Muscle layer of duodenum (tissue), 2 donors: ENCODE measurements around the gene EFL1.
"Not testable (repeated sequence)": the region's sequence is repeated elsewhere in the genome, so short reads cannot be mapped to it uniquely, and the experiment has no call there.

Experiments
- H3K27ac ChIP-seq: one replicate; pipeline ENCODE4 v1.7.0; 2013; ENCODE audit warnings: mild to moderate bottlenecking, low read length
- H3K27me3 ChIP-seq: one replicate; pipeline ENCODE4 v1.7.0; 2013; ENCODE audit warnings: low read depth, mild to moderate bottlenecking, control low read depth, low read length
- H3K36me3 ChIP-seq, 2 donors: one replicate each; pipeline ENCODE4 v1.7.0; 2013; ENCODE audit warnings: low read length in 2 of 2, control low read depth in 1 of 2, mild to moderate bottlenecking in 1 of 2; ENCODE audit not compliant: insufficient read depth in 2 of 2, control insufficient read depth in 1 of 2
- H3K4me1 ChIP-seq, 2 donors: one replicate each; pipeline ENCODE4 v1.7.0; 2013; ENCODE audit warnings: low read length in 2 of 2, mild to moderate bottlenecking in 2 of 2, control low read depth in 1 of 2, moderate library complexity in 1 of 2; ENCODE audit not compliant: insufficient read depth in 2 of 2, control insufficient read depth in 1 of 2
- H3K4me3 ChIP-seq, 2 donors: one replicate each; pipeline ENCODE4 v1.7.0; 2013; ENCODE audit warnings: low read length in 2 of 2, low read depth in 1 of 2, mild to moderate bottlenecking in 1 of 2
- H3K9me3 ChIP-seq, 2 donors: one replicate each; pipeline ENCODE4 v1.7.0; 2013; ENCODE audit warnings: low read length in 2 of 2, control low read depth in 1 of 2, mild to moderate bottlenecking in 1 of 2; ENCODE audit not compliant: control insufficient read depth in 1 of 2
- donor health status: healthy.

EFL1 gene

DNA sequence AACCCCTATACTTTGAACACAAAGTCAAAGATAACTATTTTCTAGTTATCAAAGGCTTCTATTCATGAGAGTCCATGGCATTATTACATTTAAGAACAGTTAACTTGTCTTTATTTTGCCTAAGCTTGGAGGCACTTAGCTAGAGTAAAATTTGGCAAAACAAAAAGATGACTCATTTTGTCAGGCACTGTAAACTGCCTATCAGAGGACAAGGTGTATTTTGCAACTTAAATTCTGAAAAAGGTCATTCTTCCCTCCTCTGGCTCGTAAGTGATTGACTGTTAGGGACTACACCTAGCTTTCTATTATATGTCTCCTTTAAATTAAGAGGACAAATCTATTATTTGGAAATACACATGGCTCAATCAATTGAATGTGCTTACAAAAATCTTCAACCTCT is 69.1 kb downstream of the EFL1 start:
- H3K27ac ChIP-seq, H3K36me3 ChIP-seq, H3K4me3 ChIP-seq, H3K4me1 ChIP-seq, H3K9me3 ChIP-seq, H3K27me3 ChIP-seq: not testable (repeated sequence)

DNA sequence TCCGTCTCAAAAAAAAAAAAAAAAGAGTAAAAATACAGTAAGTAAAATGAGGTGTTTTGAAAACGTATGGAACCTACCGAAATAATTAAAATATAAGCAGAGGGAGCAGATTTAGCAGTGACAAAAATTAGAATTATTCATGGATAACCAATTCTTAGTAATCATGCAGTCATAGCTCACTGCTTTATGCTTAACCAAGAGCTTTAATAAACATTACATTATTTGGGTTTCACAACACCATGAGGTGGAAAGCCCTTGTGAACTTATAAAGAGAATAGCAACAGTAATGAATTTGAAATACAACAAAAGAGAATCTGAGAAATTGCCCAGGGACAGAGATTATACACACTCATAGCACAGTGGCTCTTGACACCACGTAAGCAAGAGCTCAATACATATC is 70.1 kb downstream of the EFL1 start:
- H3K9me3 ChIP-seq, H3K36me3 ChIP-seq, H3K27me3 ChIP-seq, H3K27ac ChIP-seq, H3K4me1 ChIP-seq, H3K4me3 ChIP-seq: not testable (repeated sequence)

- peaks cover 0 to 12% of the 10 kb centered on the region in 2 donors for H3K4me1 ChIP-seq
- H3K36me3 ChIP-seq, result no peaks in the 10 kb centered on the region
- no peak overlapping the region for H3K27ac ChIP-seq
- no peak overlapping the region for H3K4me3 ChIP-seq
- no peaks in the 10 kb centered on the region for H3K9me3 ChIP-seq
- H3K27me3 ChIP-seq, result no peaks in the 10 kb centered on the region
Observed at GRCh38 chr15:82186719-82187406, 75.7 kb downstream of the EFL1 start.

GRCh38 chr15:82186161-82186560 is 76.4 kb downstream of the EFL1 start:
- Histone ChIP-seq H3K9me3 (no peaks in the 10 kb centered on the region), H3K4me1 (peaks cover 0 to 12% of the 10 kb centered on the region in 2 donors), H3K4me3 (no peak overlapping the region), H3K27ac (no peak overlapping the region), H3K27me3 (no peaks in the 10 kb centered on the region), H3K36me3 (no peaks in the 10 kb centered on the region)

DNA sequence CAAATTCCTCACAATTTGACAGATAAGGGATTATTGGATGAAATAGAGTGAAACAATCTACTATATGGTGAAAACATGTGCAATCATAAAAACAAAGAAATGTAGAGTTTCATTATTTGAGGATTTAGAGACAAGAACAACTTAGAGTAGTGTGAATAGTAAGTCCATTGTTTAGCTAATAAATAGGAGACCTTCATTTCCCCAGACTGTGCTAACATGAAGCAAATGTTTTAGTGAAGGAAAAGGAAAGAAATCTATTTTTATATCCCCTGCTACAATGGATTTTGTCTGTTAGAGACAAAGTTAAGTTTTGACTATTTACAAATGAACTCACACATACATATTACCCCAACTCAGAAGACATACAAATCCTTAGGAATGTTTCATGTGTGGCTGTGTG is 77.8 kb downstream of the EFL1 start:
- Histone ChIP-seq H3K4me3 (no peak overlapping the region), H3K4me1 (peaks cover 0 to 12% of the 10 kb centered on the region in 2 donors), H3K27me3 (no peaks in the 10 kb centered on the region), H3K27ac (no peak overlapping the region), H3K9me3 (no peaks in the 10 kb centered on the region), H3K36me3 (no peaks in the 10 kb centered on the region)

DNA sequence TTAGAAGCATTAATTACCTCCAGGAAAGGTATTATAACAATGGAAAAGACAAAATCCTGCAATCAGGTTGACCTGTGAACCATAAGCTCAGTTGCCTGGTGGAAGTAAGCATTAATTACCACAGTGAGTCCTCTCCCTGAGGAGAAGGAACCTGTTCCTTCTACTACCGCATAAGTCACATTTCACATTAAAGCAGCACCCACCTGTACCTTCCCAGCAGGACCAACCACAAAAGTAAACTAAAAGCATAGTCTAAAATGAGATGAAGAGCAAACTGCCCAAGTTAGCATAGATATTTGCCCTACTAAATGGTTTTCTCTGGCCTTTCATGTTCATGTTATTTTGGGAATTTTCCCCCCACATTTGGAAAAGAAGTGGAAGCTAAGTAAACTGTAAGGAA is 78.2 kb downstream of the EFL1 start:
- Histone ChIP-seq H3K4me3 (no peak overlapping the region), H3K9me3 (no peaks in the 10 kb centered on the region), H3K27me3 (no peaks in the 10 kb centered on the region), H3K36me3 (no peaks in the 10 kb centered on the region), H3K4me1 (peaks cover 0 to 12% of the 10 kb centered on the region in 2 donors), H3K27ac (no peak overlapping the region)

DNA sequence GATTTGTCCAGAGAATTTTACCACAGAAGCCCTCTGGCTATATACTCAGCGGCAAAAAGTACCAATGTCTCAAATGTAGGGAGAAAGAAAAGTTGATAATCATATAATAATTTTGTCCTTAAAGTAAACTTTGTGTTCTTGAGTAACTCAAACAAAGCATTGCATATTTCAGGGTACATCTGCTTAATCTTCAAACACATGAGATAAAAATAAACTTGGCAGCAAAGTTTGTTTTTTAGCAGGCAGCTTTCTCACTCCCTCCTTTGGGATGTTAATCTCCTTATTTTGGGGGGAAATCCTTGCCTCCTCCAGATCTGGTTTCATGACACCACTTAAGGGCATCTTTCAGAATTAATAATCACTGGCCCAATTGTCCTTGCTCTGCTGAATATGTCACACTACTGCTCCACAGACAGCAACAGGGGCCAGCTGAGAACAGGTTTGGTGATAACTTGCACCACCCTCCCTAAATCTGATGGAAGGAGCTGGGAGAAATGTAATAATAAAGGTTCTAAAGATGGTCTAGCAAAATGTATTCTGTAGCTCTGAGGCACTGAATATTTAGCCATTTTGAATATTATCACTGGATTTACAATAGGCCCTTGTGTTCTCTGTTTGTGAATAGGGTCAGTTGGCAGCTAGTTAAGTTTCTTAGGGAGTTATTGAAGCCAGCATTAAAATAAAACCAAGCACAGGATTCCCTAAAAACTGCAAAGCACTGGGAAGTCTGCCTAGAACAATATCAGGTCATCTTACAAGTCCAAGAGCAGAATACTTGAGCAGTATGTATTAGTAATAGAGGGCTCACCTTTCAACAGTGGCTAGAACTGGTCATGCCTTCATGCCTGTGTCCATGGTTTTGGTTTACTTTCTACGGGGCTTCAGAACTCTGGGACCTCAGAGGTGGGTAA is 79.2 kb downstream of the EFL1 start:
- no peaks in the 10 kb centered on the region for H3K9me3 ChIP-seq
- H3K27ac ChIP-seq, result no peak overlapping the region
- no peak overlapping the region for H3K4me3 ChIP-seq
- peaks cover 0 to 13% of the 10 kb centered on the region in 2 donors for H3K4me1 ChIP-seq
- H3K36me3 ChIP-seq, result no peaks in the 10 kb centered on the region
- no peaks in the 10 kb centered on the region for H3K27me3 ChIP-seq

DNA sequence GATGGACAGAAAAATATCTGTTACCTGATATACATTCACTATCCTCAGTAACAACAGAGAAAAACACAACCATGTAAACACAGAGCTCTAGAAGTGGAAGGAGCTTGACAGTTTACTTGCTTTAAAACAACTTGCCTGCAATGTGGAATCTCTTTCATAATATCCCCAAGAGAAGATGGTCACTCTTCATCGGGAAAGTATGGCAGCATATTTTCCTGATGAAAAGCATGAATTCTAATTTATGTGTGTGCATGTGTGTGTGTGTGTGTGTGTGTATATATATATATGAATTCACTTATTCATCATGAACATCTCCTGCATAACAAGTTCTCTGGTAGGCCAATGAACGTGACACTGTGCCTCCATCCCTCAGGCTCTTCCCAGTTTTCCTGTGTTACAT is 81.2 kb downstream of the EFL1 start:
- H3K9me3 ChIP-seq, result no peaks in the 10 kb centered on the region
- no peaks in the 10 kb centered on the region for H3K27me3 ChIP-seq
- no peak overlapping the region for H3K4me3 ChIP-seq
- no peak overlapping the region for H3K27ac ChIP-seq
- H3K4me1 ChIP-seq, result peaks cover 0 to 18% of the 10 kb centered on the region in 2 donors
- no peaks in the 10 kb centered on the region for H3K36me3 ChIP-seq

DNA sequence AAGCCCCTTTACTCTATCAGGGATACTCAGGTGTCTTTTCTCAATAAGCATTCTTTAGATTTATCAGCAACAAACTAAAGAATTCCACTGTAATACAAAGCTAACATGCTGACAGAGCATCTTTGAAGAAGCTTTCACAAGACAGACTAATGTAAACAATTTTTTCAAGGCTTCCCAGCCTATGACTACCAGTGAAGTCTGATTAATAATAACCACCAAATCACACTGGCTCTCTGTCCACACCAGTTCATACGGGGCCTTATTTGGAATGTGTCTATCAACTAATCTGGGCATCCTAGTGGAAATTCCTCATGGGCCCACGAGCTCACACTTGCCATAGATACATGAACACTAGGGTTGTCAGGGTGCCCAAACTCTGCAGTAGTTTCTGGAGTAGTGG is 84.5 kb downstream of the EFL1 start:
- Histone ChIP-seq H3K4me3 (no peak overlapping the region), H3K27ac (no peak overlapping the region), H3K4me1 (peaks cover 0 to 7% of the 10 kb centered on the region in 2 donors), H3K27me3 (no peaks in the 10 kb centered on the region), H3K36me3 (no peaks in the 10 kb centered on the region), H3K9me3 (no peaks in the 10 kb centered on the region)

DNA sequence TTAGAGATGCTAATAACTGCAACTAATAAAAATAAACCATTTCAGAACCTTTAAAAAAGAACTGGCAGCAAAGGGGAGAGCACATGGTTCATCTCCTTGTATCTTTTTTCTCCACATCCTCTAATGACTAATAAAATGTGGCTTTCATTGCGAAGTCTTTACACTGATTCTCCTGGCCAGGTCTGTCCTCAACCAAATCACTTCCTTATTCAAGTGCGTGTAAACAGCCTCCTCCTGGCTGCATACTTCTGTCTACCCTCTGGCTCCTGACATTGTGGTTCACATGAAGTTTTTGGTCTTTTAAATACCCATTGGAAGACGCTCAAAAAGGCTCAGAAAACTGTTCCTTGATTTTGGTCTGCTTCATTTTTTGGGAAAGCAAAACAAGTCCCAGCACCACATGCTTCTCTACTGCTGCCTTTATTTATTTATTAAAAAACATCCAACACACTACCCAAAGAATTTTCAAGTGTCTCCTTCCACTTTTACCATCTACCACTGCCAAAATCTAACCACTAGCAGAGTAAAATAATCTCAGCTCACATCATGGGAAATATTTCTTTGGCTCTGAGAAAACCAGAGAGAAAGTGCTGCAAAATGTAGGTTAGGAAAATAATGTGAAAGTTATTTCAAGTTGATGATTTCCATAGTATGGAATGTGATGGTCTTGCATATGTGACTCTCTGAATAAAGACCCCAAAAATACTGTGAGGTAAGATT is 85.1 kb downstream of the EFL1 start:
- H3K27ac ChIP-seq, result no peak overlapping the region
- H3K9me3 ChIP-seq, result no peaks in the 10 kb centered on the region
- H3K27me3 ChIP-seq, result no peaks in the 10 kb centered on the region
- H3K36me3 ChIP-seq, result no peaks in the 10 kb centered on the region
- H3K4me1 ChIP-seq, result peaks cover 0 to 7% of the 10 kb centered on the region in 2 donors
- H3K4me3 ChIP-seq, result no peak overlapping the region

DNA sequence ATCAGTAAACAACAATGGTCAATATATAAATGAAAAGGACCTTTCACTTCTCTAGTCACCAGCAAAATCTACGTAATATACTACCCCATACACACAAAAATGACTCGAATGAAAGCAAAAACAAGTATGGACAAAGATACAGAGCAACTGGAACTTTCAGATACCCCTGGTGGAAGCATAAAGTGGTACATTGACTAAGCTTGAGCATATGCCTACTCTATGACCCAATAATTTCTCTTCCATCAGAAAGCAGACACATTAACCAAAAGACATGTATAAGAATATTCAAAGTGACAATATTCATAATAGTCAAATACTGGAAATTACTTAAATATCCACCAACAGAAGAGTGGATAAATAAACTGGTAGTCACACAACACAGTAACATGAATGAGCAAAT is 86.0 kb downstream of the EFL1 start:
- no peaks in the 10 kb centered on the region for H3K36me3 ChIP-seq
- no peak overlapping the region for H3K27ac ChIP-seq
- H3K4me3 ChIP-seq, result no peak overlapping the region
- H3K27me3 ChIP-seq, result no peaks in the 10 kb centered on the region
- H3K4me1 ChIP-seq, result peaks cover 0 to 7% of the 10 kb centered on the region in 2 donors
- H3K9me3 ChIP-seq, result no peaks in the 10 kb centered on the region
